Brain microvascular endothelial cell (primary cell): ENCODE results near the gene PCAT7.

ENCODE experiments used
- DNase-seq: peaks from one replicate; pipeline ENCODE4 v3.0.0-alpha.2; 2020
- H3K27ac ChIP-seq: fragments of 250-450 bp; sonication (Bioruptor Pico); 2 replicates; pipeline ENCODE4 v1.5.1; 2020; ENCODE audit warnings: mild to moderate bottlenecking, moderate library complexity
- H3K27me3 ChIP-seq: fragments of 250-450 bp; sonication (Bioruptor Pico); replicated peaks from 2 replicates; pipeline ENCODE4 v1.5.1; 2020; ENCODE audit warnings: mild to moderate bottlenecking
- H3K36me3 ChIP-seq: fragments of 250-450 bp; sonication (Bioruptor Pico); replicated peaks from 2 replicates; pipeline ENCODE4 v1.5.1; 2020; ENCODE audit warnings: mild to moderate bottlenecking
- H3K4me3 ChIP-seq: 2 replicates; pipeline ENCODE4 v1.5.1; 2011; ENCODE audit warnings: low read depth, mild to moderate bottlenecking, control low read depth, low read length, moderate library complexity
- in situ Hi-C: cut with HindIII; loops from 2 replicates; pipeline ENCODE4 v1.10.0; 2017; ENCODE audit warnings: low sequenced_read_pairs, low pct_ligation_motif_present
- TF ChIP-seq, protein P1 (sequence below): IDR thresholded peaks from 2 replicates; pipeline ENCODE4 v1.5.1; 2011; ENCODE audit warnings: low read depth, mild to moderate bottlenecking, moderate library complexity, low read length, control low read depth, inconsistent platforms; ENCODE audit errors: missing control alignments

PCAT7 gene

DNA sequence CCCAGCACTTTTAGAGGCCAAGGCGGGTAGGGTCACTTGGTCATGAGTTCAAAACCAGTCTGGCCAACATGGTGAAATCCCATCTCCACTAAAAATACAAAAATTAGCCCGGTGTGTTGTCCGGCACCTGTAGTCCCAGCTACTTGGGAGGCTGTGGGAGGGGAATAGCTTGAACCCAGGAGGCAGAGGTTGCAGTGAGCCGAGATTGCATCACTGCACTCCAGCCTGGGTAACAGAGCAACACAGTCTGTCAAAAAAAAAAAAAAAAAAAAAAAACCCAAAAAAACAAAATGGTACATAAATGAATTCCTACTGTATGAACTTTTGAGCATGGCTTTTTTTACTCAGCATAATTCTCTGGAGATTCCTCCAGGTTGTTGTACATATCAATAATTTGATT, 37.6 kb upstream of the PCAT7 start:
- Histone ChIP-seq H3K27ac (no peak overlapping the region), H3K36me3 (no peaks in the 10 kb centered on the region), H3K27me3 (no peaks in the 10 kb centered on the region), H3K4me3 (no peak overlapping the region)
- DNase-seq, result no peak
- in situ Hi-C loops, result no loop called here
- TF ChIP-seq, protein P1, sequence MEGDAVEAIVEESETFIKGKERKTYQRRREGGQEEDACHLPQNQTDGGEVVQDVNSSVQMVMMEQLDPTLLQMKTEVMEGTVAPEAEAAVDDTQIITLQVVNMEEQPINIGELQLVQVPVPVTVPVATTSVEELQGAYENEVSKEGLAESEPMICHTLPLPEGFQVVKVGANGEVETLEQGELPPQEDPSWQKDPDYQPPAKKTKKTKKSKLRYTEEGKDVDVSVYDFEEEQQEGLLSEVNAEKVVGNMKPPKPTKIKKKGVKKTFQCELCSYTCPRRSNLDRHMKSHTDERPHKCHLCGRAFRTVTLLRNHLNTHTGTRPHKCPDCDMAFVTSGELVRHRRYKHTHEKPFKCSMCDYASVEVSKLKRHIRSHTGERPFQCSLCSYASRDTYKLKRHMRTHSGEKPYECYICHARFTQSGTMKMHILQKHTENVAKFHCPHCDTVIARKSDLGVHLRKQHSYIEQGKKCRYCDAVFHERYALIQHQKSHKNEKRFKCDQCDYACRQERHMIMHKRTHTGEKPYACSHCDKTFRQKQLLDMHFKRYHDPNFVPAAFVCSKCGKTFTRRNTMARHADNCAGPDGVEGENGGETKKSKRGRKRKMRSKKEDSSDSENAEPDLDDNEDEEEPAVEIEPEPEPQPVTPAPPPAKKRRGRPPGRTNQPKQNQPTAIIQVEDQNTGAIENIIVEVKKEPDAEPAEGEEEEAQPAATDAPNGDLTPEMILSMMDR, result no peak

DNA sequence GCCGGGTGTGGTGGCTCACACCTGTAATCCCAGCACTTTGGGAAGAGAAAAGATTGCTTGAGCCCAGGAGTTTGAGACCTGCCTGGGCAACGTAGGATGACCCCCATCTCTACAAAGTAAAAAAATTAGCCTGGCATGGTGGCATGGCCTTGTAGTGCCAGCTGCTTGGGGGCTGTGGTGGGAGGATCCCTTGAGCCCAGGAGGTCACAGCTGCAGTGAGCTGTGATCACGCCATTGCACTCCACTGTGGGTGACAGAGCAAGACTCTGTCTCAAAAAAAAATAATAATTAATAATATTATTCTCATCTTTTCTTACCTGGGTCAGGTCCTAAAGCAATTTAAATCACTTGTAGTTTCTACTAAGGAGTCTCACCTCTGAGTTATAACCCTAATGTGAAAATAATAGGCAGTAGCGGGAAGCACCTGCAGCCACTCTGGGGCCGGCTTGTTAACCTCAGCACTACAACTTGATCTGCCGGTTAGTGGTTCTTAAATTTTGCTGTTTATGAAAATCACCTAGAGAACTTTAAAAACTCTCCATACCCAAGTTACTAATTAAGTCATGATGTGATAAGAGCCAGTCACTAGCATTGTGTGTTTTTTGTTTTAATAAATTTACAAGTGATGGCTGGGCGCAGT, 29.4 kb upstream of the PCAT7 start:
- in situ Hi-C loops, result no loop called here
- no peak for DNase-seq
- Histone ChIP-seq H3K27ac (no peak overlapping the region), H3K4me3 (no peak overlapping the region), H3K27me3 (no peaks in the 10 kb centered on the region), H3K36me3 (no peaks in the 10 kb centered on the region)
- TF ChIP-seq, protein P1, result no peak

DNA sequence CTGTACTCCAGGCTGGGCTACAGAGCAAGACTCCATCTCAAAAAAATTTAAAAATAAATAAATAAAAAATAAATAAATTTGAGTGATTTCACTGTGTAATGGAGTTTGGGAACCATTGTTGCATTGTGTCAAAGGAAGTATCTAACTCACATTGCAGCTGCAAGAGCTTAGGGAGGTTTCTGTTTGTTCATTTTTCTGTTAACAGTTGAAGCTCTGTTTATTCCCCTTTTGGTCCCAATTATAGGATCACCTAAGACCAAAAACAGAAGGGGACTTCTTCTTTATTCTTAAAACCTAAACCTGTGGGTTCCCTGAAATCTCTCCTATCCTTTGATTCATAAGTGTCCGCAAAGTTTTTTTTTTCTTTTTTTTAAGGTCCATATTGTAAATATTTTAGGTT, 28.6 kb upstream of the PCAT7 start:
- DNase-seq, result no peak
- TF ChIP-seq, protein P1, result no peak
- Histone ChIP-seq H3K4me3 (no peak overlapping the region), H3K27me3 (no peaks in the 10 kb centered on the region), H3K27ac (no peak overlapping the region), H3K36me3 (no peaks in the 10 kb centered on the region)
- in situ Hi-C loops, result no loop called here

DNA sequence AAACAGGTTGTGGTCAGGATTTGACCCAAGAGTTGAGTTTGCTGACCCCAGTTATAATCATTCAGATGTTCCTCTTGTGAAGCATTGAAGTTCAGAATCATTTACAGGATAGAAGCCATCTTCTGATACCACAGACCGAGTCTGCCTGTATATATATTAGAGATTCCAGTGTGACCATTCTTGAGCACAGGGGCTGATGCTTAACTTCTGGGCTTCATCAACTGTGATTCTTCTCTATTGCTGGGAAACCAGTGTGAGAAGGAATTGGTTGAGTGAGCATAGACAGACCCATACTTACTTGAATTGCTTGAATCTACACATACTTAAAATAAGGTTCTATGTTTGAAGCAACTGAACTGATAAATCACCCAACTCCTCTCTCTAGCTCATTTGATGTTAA, 27.9 kb upstream of the PCAT7 start:
- no peak overlapping the region for H3K27ac ChIP-seq
- H3K27me3 ChIP-seq, result no peaks in the 10 kb centered on the region
- no peaks in the 10 kb centered on the region for H3K36me3 ChIP-seq
- DNase-seq, result no peak
- in situ Hi-C loops, result no loop called here
- TF ChIP-seq, protein P1, result no peak
- H3K4me3 ChIP-seq, result no peak overlapping the region

DNA sequence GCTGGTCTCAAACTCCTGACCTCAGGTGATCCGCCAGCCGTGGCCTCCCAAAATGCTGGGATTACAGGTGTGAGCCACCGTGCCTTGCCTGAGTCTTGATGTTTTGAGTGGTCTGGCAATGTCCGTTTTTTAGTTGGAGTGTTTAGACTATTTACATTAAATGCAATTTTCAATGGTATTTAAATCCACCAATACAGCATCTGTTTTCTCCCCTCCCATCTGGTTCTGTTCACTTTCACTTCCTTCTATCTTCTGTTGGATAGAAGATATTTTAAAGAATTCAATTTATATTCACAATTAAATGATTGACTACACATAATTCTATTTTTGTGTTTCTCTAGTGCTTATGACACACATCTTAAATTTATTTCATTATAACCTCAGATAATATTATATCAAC, 26.0 kb upstream of the PCAT7 start:
- no peak for DNase-seq
- in situ Hi-C loops, result no loop called here
- no peaks in the 10 kb centered on the region for H3K36me3 ChIP-seq
- no peak overlapping the region for H3K27ac ChIP-seq
- no peak overlapping the region for H3K4me3 ChIP-seq
- TF ChIP-seq, protein P1, result no peak
- H3K27me3 ChIP-seq, result no peaks in the 10 kb centered on the region

DNA sequence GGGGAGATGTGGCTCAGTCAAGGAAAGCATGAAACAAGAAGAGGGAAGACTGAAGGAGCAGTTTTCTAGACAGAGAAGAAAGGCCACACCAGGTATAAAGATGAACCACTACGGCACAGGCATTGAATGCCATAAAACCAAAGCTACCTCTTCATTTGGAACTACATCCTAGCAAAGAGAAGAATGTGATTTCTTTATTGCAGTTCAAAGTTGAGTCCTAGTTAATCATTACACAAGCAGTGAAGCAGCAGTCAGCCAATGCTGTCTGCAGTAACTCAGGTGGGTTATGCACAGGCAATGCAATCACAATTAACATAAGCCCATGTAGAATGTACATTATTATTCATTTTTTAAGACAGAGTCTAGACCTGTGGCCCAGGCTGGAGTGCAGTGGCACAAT, 21.7 kb upstream of the PCAT7 start:
- Histone ChIP-seq H3K27me3 (no peaks in the 10 kb centered on the region), H3K27ac (no peak overlapping the region), H3K36me3 (no peaks in the 10 kb centered on the region), H3K4me3 (no peak overlapping the region)
- TF ChIP-seq, protein P1, result no peak
- DNase-seq, result no peak
- in situ Hi-C loops, result no loop called here
